ENCODE data around the gene SEPTIN12.

DNA sequence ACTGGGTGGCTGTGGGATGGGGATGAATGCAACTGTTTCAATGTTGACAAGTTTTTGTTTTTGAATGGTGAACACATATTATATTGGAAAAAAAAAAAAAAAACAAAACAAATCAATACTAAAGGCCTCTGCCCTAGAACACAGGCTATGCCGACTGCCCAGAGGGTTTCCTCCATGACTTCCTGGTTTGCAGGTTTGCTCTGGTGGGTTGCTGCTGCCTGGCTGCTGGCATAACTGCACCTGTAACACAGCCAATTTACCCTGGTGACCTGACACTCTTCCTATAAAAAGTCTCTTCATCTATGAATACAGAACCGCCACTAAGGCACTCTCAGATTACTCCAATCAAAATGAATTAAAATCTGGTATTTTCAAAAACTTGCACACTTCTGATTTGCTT is 48.6 kb upstream of the SEPTIN12 start:
- no peak for TF ChIP-seq POLR2A (IDR thresholded peaks at IDR 0.05; ENCODE audit: low read length)
- no peak for TF ChIP-seq GATA1 (IDR thresholded peaks at IDR 0.05; ENCODE audit: low read depth, low read length)

Data from erythroblast (primary cell).